A549 (cell line): ENCODE data around the gene BTBD2. TPM values are rescaled to one million over a fixed set of nuclear protein-coding genes. Genes with fewer than 3 reads are reported as not detected.

Experiments used
- ATAC-seq, 2 experiments: fragments of 200-7000 bp in 1 of 2; fragments of >200 bp in 1 of 2; cut with Nextera tagmentation in 1 of 2; cut with Tn5 transposase in 1 of 2; 3 replicates each; pipeline versions ENCODE4 v1.8.0 to v1.9.1; 2018 to 2020; ENCODE audit warnings: mild to moderate bottlenecking in 1 of 2, moderate library complexity in 1 of 2
- CTCF ChIA-PET: fragments of 300-600 bp; sonication (Branson Sonifier 250); formaldehyde crosslinking; extraction: SDS; loops from one replicate; lab custom pipeline; 2021; ENCODE audit warnings: antibody characterized with exemption, inconsistent platforms; lab: Yijun Ruan, JAX
- POLR2A ChIA-PET: fragments of 350-600 bp; formaldehyde crosslinking; extraction: SDS; loops from one replicate; lab custom pipeline; 2021; ENCODE audit warnings: antibody characterized with exemption, inconsistent platforms; lab: Yijun Ruan, JAX
- DNase-seq, 2 experiments: peaks; one replicate each; pipeline versions ENCODE4 v3.0.0 to v3.0.0-alpha.2; 2011 to 2016; ENCODE audit warnings: low read depth in 1 of 2, low spot score in 1 of 2
- FAIRE-seq: peaks from 2 replicates; lab custom pipeline; 2011; peaks lifted over from hg19 to GRCh38; lab: Jason Lieb, UNC
- H3K27ac ChIP-seq, 2 experiments: fragments of >200 bp; sonication (Bioruptor Twin); formaldehyde crosslinking; 3 replicates each; pipeline ENCODE4 v1.5.1; 2016 to 2017
- H3K4me1 ChIP-seq: fragments of >200 bp; sonication (Bioruptor Twin); formaldehyde crosslinking; 3 replicates; pipeline ENCODE4 v1.6.1; 2016
- H3K4me2 ChIP-seq: fragments of >200 bp; sonication (Bioruptor Twin); formaldehyde crosslinking; 3 replicates; pipeline ENCODE4 v1.6.1; 2016
- H3K4me3 ChIP-seq: fragments of >200 bp; sonication (Bioruptor Twin); formaldehyde crosslinking; 3 replicates; pipeline ENCODE4 v1.5.1; 2016
- H3K9me3 ChIP-seq: fragments of >200 bp; sonication (Bioruptor Twin); formaldehyde crosslinking; 3 replicates; pipeline ENCODE4 v1.6.1; 2016
- BCL3 ChIP-seq: fragments of >200 bp; sonication (Bioruptor Twin); formaldehyde crosslinking; IDR thresholded peaks from 3 replicates; pipeline ENCODE4 v1.6.1; 2016
- CBX8 ChIP-seq: fragments of 200-600 bp; sonication (generic); IDR thresholded peaks from 2 replicates; pipeline ENCODE4 v1.6.1; 2016
- CEBPB ChIP-seq, 2 experiments: fragments of >200 bp in 1 of 2; sonication (Bioruptor Twin) in 1 of 2; formaldehyde crosslinking in 1 of 2; IDR thresholded peaks; 2 replicates each; pipeline ENCODE4 v1.6.1; 2012 to 2016
- EP300 ChIP-seq, 2 experiments: fragments of >200 bp; sonication (Bioruptor Twin); formaldehyde crosslinking; IDR thresholded peaks; 2 replicates in 1 of 2; 3 replicates in 1 of 2; pipeline ENCODE4 v1.6.1; 2016 to 2017
- FOSB ChIP-seq: fragments of 250-450 bp; sonication (Bioruptor Pico); IDR thresholded peaks from 2 replicates; pipeline ENCODE4 v1.5.0; 2020; ENCODE audit warnings: mild to moderate bottlenecking, moderate library complexity
- FOSL2 ChIP-seq, 2 experiments: fragments of 450-650 bp in 1 of 2; fragments of >200 bp in 1 of 2; sonication (Bioruptor Twin) in 1 of 2; formaldehyde crosslinking; IDR thresholded peaks; 2 replicates each; pipeline versions ENCODE4 v1.5.0 to v1.6.1; 2016 to 2020; ENCODE audit warnings: mild to moderate bottlenecking in 1 of 2, moderate library complexity in 1 of 2
- HOXB13 ChIP-seq: fragments of 250-450 bp; sonication (Bioruptor Pico); IDR thresholded peaks from 2 replicates; pipeline ENCODE4 v1.5.0; 2020; ENCODE audit warnings: low read depth, mild to moderate bottlenecking, moderate library complexity
- JUN ChIP-seq, 2 experiments: fragments of >200 bp; sonication (Bioruptor Twin); formaldehyde crosslinking; IDR thresholded peaks; 2 replicates in 1 of 2; 3 replicates in 1 of 2; pipeline ENCODE4 v1.6.1; 2016 to 2017
- JUNB ChIP-seq: fragments of >200 bp; sonication (Bioruptor Twin); formaldehyde crosslinking; IDR thresholded peaks from 2 replicates; pipeline ENCODE4 v1.6.1; 2016
- MYC ChIP-seq: IDR thresholded peaks from 2 replicates; pipeline ENCODE4 v1.6.1; 2012; ENCODE audit warnings: mild to moderate bottlenecking, inconsistent platforms, low read length, improper control_type of control experiment, borderline replicate concordance
- POLR2A ChIP-seq: IDR thresholded peaks from 2 replicates; pipeline ENCODE4 v1.6.1; 2012; ENCODE audit warnings: mild to moderate bottlenecking, low read length
- SMC3 ChIP-seq: fragments of >200 bp; sonication (Bioruptor Twin); formaldehyde crosslinking; IDR thresholded peaks from 3 replicates; pipeline ENCODE4 v1.6.1; 2018; ENCODE audit warnings: inconsistent platforms
- SREBF2 ChIP-seq: fragments of 450-650 bp; IDR thresholded peaks from 2 replicates; pipeline ENCODE4 v1.6.1; 2014; ENCODE audit warnings: mild to moderate bottlenecking, moderate library complexity
- TP53 ChIP-seq: fragments of 250-450 bp; sonication (Bioruptor Pico); IDR thresholded peaks from 2 replicates; pipeline ENCODE4 v1.5.0; 2021; ENCODE audit warnings: mild to moderate bottlenecking, moderate library complexity
- ZFP36 ChIP-seq: fragments of 450-650 bp; IDR thresholded peaks from 2 replicates; pipeline ENCODE4 v1.6.1; 2014; ENCODE audit warnings: borderline replicate concordance; ENCODE audit not compliant: partially characterized antibody
- ZNF302 ChIP-seq: fragments of 250-450 bp; sonication (Bioruptor Pico); IDR thresholded peaks from 2 replicates; pipeline ENCODE4 v1.9.0; 2021; ENCODE audit warnings: inconsistent platforms, mild to moderate bottlenecking, moderate library complexity
- ZSCAN20 ChIP-seq: fragments of 250-450 bp; sonication (Bioruptor Pico); IDR thresholded peaks from 2 replicates; pipeline ENCODE4 v1.8.0; 2022; ENCODE audit warnings: mild to moderate bottlenecking, moderate library complexity
- WGBS: methylation state at CpG from one replicate; pipeline ENCODE4 v1.1.6; 2017; ENCODE audit errors: missing lambda C conversion rate; 5-methylcytosine and 5-hydroxymethylcytosine counted together
- polyA plus RNA-seq, 4 experiments: library from polyadenylated mRNA; depleted of rRNA in 3 of 4; stranded (reverse); fragments of >200 nt; fragmentation: RNase III in 1 of 4; extraction: RNeasy Plus Mini Kit Qiagen cat#74134 plus additional on column Dnase treatment in 1 of 4; gene quantifications; 2 replicates in 3 of 4; 3 replicates in 1 of 4; pipeline ENCODE4 v1.2.3, GENCODE V29; 2011 to 2017
- TF ChIP-seq, protein P1 (sequence below): fragments of 200-600 bp; sonication (generic); IDR thresholded peaks from 2 replicates; pipeline ENCODE4 v1.6.1; 2016; ENCODE audit warnings: antibody characterized with exemption, mild to moderate bottlenecking, moderate library complexity
- TF ChIP-seq, protein P2 (sequence below): IDR thresholded peaks from 2 replicates; pipeline ENCODE4 v1.6.1; 2012
- TF ChIP-seq, protein P3 (sequence below): fragments of >200 bp; sonication (Bioruptor Twin); formaldehyde crosslinking; IDR thresholded peaks from 2 replicates; pipeline ENCODE4 v1.6.1; 2016

The BTBD2 gene
- polyA plus RNA-seq, 2 of the 4 experiments (the other 2 are of a cell fraction): 16.3 to 29.6 TPM

DNA sequence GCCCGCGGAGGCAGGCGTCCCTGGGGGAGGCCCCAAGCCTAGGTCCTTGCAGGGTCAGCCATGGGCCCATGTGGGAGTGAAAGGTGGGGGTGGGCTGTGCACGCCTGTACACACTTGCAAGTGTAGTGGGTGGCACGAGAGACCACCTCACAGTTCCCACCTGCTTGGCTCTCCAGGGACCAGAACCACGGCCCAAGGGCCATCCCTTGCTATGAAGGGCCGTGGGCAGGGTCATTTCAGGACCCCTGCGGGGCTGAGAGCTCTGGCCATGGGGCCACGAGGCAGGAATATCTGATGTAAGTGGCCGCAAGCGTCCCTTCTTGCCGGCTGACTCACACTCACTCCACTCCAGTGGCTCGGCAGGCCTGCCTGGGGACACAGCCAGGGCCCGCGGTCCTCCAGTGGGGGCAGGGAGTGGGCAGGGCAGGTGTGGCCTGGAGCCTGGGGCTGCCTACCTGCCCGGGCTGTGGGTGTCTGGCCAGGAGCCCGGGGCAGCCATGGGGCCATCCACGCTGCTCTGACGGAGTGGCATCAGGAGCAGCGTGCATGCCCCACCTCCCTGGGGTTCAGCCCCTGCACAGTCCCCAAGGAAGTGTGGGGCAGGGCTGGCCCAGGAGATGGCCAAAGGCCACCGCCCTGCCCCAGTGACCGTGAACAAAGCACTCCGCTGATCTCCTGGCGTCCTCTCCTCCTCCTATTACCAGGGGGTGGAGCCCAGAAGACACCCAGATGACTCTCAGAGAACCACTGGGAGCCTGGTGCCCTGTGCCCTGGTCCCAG, 44.1 kb upstream of the BTBD2 start:
- WGBS: 2% methylated on average over 7 of the region's 24 CpGs
- peak; percentile 60 to 93 for DNase-seq
- TF ChIP-seq TP53 (CRISPR knock-in tag) (no peak), JUN (IDR thresholded peaks at IDR 0.05) (peak in 1 of 2 experiments; percentile 90; a peak in 3 of 5 replicates), JUNB (peak; percentile 49), MYC (peak; percentile 81), HOXB13 (peak; percentile 59; the same call in 1 of the 2 replicates), POLR2A (peak; percentile 9; the same call in 1 of the 2 replicates), SREBF2 (no peak), CBX8 (no peak), FOSB (CRISPR knock-in tag) (no peak), ZFP36 (no peak), ZSCAN20 (no peak), CEBPB (IDR thresholded peaks at IDR 0.05) (peak; percentile 47 to 71; a peak in 3 of 4 replicates), FOSL2 (IDR thresholded peaks at IDR 0.05) (peak; percentile 37; the same call in 1 of the 2 replicates), FOSL2 (CRISPR knock-in tag; IDR thresholded peaks at IDR 0.05) (peak; percentile 70), EP300 (IDR thresholded peaks at IDR 0.05) (peak; percentile 38 to 68; a peak in 1 of 5 replicates), ZNF302 (CRISPR knock-in tag) (no peak), BCL3 (peak; percentile 18; the same call in 1 of the 3 replicates), SMC3 (peak; percentile 26; the same call in 1 of the 3 replicates)
- TF ChIP-seq, protein P1, sequence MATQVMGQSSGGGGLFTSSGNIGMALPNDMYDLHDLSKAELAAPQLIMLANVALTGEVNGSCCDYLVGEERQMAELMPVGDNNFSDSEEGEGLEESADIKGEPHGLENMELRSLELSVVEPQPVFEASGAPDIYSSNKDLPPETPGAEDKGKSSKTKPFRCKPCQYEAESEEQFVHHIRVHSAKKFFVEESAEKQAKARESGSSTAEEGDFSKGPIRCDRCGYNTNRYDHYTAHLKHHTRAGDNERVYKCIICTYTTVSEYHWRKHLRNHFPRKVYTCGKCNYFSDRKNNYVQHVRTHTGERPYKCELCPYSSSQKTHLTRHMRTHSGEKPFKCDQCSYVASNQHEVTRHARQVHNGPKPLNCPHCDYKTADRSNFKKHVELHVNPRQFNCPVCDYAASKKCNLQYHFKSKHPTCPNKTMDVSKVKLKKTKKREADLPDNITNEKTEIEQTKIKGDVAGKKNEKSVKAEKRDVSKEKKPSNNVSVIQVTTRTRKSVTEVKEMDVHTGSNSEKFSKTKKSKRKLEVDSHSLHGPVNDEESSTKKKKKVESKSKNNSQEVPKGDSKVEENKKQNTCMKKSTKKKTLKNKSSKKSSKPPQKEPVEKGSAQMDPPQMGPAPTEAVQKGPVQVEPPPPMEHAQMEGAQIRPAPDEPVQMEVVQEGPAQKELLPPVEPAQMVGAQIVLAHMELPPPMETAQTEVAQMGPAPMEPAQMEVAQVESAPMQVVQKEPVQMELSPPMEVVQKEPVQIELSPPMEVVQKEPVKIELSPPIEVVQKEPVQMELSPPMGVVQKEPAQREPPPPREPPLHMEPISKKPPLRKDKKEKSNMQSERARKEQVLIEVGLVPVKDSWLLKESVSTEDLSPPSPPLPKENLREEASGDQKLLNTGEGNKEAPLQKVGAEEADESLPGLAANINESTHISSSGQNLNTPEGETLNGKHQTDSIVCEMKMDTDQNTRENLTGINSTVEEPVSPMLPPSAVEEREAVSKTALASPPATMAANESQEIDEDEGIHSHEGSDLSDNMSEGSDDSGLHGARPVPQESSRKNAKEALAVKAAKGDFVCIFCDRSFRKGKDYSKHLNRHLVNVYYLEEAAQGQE: no peak
- TF ChIP-seq, protein P2, sequence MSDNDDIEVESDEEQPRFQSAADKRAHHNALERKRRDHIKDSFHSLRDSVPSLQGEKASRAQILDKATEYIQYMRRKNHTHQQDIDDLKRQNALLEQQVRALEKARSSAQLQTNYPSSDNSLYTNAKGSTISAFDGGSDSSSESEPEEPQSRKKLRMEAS: peak; percentile 91
- TF ChIP-seq, protein P3, sequence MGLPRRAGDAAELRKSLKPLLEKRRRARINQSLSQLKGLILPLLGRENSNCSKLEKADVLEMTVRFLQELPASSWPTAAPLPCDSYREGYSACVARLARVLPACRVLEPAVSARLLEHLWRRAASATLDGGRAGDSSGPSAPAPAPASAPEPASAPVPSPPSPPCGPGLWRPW: no peak
- POLR2A ChIA-PET: interaction anchor here (0.9 to 2.8 kb wide), 3 partner anchors 18 to 27 kb away, joined by 3 to 13 read pairs (median 6); no protein-coding TSS in a partner anchor
- no peak for FAIRE-seq
- CTCF ChIA-PET: interaction anchor here (0.6 to 3.8 kb wide), 3 partner anchors 9 to 94 kb away, joined by 3 to 24 read pairs (median 9); no protein-coding TSS in a partner anchor
- H3K4me1 ChIP-seq: peaks cover 62% of the 10 kb centered on the region
- peak overlapping the region; percentile 99 to 100 for H3K27ac ChIP-seq
- H3K9me3 ChIP-seq: no peaks in the 10 kb centered on the region
- peak overlapping the region; percentile 50; the same call in 2 of the 3 replicates for H3K4me3 ChIP-seq
- ATAC-seq: peak; percentile 65 to 76
- peak overlapping the region; percentile 99 for H3K4me2 ChIP-seq
